ENCODE results near the gene CRIP3. TPM values are rescaled to one million over a fixed set of nuclear protein-coding genes. Genes with fewer than 3 reads are reported as not detected.

Gene CRIP3
- total and polyA plus RNA-seq, 2 of the 13 experiments (the other 11 are each of a cell fraction or from before 2014, with no cell fraction given): 6.3 to 9.3 TPM

DNA sequence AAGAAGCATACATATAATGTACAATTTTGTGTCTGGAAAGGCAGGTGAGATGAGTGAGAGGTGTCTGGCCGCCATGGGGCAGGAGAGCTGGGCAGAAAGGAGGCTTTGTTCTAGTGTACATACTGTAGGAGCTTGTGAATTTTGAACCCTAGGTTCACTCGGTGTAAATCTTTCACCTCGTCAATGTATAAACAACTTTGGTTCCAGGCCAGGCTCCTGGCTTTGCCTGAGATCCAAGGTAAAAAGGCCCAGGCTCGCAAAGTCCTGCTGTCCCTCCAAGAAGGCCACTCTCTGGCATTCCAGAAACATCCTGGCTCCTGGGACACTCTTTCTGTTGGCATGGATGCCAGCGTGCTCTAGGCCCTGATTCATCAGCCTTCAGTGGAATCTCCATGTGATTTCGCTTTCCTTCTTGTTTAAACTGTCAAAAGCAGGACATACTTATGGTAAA lies 17.7 kb downstream of the CRIP3 start (continued):
- no peak for TF ChIP-seq ZNF670 (CRISPR knock-in tag; IDR thresholded peaks at IDR 0.05; ENCODE audit: borderline replicate concordance)
- no peak; the same call in 1 of the 2 replicates for TF ChIP-seq ZNF816 (CRISPR knock-in tag; IDR thresholded peaks at IDR 0.05; ENCODE audit: borderline replicate concordance)
- peak; percentile 60; the same call in 1 of the 2 replicates for TF ChIP-seq SMAD3 (CRISPR knock-in tag; IDR thresholded peaks at IDR 0.05)
- TF ChIP-seq ZNF232 (CRISPR knock-in tag; IDR thresholded peaks at IDR 0.05; ENCODE audit: borderline replicate concordance): peak; percentile 87; the same call in 1 of the 2 replicates
- TF ChIP-seq, protein P1, sequence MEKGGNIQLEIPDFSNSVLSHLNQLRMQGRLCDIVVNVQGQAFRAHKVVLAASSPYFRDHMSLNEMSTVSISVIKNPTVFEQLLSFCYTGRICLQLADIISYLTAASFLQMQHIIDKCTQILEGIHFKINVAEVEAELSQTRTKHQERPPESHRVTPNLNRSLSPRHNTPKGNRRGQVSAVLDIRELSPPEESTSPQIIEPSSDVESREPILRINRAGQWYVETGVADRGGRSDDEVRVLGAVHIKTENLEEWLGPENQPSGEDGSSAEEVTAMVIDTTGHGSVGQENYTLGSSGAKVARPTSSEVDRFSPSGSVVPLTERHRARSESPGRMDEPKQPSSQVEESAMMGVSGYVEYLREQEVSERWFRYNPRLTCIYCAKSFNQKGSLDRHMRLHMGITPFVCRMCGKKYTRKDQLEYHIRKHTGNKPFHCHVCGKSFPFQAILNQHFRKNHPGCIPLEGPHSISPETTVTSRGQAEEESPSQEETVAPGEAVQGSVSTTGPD (CRISPR knock-in tag; IDR thresholded peaks at IDR 0.05): peak; percentile 85; the same call in 1 of the 2 replicates
- TF ChIP-seq SAP130 (CRISPR knock-in tag; IDR thresholded peaks at IDR 0.05; ENCODE audit: low read depth): peak; percentile 73
- TF ChIP-seq, protein P2, sequence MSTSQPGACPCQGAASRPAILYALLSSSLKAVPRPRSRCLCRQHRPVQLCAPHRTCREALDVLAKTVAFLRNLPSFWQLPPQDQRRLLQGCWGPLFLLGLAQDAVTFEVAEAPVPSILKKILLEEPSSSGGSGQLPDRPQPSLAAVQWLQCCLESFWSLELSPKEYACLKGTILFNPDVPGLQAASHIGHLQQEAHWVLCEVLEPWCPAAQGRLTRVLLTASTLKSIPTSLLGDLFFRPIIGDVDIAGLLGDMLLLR (CRISPR knock-in tag; IDR thresholded peaks at IDR 0.05): no peak
- TF ChIP-seq ZNF207 (IDR thresholded peaks at IDR 0.05; ENCODE audit: borderline replicate concordance): no peak
- peak; percentile 94; the same call in 1 of the 2 replicates for TF ChIP-seq FOXJ3 (CRISPR knock-in tag; IDR thresholded peaks at IDR 0.05; ENCODE audit: borderline replicate concordance)
- TF ChIP-seq, protein P3, sequence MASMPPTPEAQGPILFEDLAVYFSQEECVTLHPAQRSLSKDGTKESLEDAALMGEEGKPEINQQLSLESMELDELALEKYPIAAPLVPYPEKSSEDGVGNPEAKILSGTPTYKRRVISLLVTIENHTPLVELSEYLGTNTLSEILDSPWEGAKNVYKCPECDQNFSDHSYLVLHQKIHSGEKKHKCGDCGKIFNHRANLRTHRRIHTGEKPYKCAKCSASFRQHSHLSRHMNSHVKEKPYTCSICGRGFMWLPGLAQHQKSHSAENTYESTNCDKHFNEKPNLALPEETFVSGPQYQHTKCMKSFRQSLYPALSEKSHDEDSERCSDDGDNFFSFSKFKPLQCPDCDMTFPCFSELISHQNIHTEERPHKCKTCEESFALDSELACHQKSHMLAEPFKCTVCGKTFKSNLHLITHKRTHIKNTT (CRISPR knock-in tag; IDR thresholded peaks at IDR 0.05): no peak
- TF ChIP-seq ZNF20 (CRISPR knock-in tag; IDR thresholded peaks at IDR 0.05): no peak
- TF ChIP-seq NFKB2 (CRISPR knock-in tag; IDR thresholded peaks at IDR 0.05; ENCODE audit: borderline replicate concordance): no peak
- TF ChIP-seq SPEN (CRISPR knock-in tag; IDR thresholded peaks at IDR 0.05; ENCODE audit: low read depth): peak; percentile 44; the same call in 1 of the 2 replicates
- TF ChIP-seq, protein P4, sequence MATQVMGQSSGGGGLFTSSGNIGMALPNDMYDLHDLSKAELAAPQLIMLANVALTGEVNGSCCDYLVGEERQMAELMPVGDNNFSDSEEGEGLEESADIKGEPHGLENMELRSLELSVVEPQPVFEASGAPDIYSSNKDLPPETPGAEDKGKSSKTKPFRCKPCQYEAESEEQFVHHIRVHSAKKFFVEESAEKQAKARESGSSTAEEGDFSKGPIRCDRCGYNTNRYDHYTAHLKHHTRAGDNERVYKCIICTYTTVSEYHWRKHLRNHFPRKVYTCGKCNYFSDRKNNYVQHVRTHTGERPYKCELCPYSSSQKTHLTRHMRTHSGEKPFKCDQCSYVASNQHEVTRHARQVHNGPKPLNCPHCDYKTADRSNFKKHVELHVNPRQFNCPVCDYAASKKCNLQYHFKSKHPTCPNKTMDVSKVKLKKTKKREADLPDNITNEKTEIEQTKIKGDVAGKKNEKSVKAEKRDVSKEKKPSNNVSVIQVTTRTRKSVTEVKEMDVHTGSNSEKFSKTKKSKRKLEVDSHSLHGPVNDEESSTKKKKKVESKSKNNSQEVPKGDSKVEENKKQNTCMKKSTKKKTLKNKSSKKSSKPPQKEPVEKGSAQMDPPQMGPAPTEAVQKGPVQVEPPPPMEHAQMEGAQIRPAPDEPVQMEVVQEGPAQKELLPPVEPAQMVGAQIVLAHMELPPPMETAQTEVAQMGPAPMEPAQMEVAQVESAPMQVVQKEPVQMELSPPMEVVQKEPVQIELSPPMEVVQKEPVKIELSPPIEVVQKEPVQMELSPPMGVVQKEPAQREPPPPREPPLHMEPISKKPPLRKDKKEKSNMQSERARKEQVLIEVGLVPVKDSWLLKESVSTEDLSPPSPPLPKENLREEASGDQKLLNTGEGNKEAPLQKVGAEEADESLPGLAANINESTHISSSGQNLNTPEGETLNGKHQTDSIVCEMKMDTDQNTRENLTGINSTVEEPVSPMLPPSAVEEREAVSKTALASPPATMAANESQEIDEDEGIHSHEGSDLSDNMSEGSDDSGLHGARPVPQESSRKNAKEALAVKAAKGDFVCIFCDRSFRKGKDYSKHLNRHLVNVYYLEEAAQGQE (IDR thresholded peaks at IDR 0.05; ENCODE audit: borderline replicate concordance in 1 of 2, low read depth in 1 of 2, low read length in 2 of 2): peak in 1 of 2 experiments; percentile 44; a peak in 1 of 4 replicates
- TF ChIP-seq, protein P5, sequence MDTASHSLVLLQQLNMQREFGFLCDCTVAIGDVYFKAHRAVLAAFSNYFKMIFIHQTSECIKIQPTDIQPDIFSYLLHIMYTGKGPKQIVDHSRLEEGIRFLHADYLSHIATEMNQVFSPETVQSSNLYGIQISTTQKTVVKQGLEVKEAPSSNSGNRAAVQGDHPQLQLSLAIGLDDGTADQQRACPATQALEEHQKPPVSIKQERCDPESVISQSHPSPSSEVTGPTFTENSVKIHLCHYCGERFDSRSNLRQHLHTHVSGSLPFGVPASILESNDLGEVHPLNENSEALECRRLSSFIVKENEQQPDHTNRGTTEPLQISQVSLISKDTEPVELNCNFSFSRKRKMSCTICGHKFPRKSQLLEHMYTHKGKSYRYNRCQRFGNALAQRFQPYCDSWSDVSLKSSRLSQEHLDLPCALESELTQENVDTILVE (CRISPR knock-in tag; IDR thresholded peaks at IDR 0.05): no peak
- peak; percentile 54 for TF ChIP-seq RBFOX2 (IDR thresholded peaks at IDR 0.05; ENCODE audit: low read depth, low read length)
- peak; percentile 79 for TF ChIP-seq ASH2L (IDR thresholded peaks at IDR 0.05; ENCODE audit: insufficient read length, low read depth, low read length)
- no peak for TF ChIP-seq ZNF234 (CRISPR knock-in tag; conservative IDR thresholded peaks at IDR 0.05)
- TF ChIP-seq RXRB (CRISPR knock-in tag; IDR thresholded peaks at IDR 0.05; ENCODE audit: borderline replicate concordance): peak; percentile 90; the same call in 1 of the 2 replicates
- no peak for TF ChIP-seq ZBTB1 (CRISPR knock-in tag; IDR thresholded peaks at IDR 0.05; ENCODE audit: borderline replicate concordance)
